GM18499 (cell line): ENCODE measurements around the gene TTC33.

Experiments
- ATAC-seq: cut with Tn5 transposase; IDR thresholded peaks from one replicate; pipeline ENCODE4 v1.9.1; 2021; ENCODE audit warnings: moderate number of reproducible peaks; ENCODE audit not compliant: insufficient read depth, unreplicated experiment

Gene TTC33

GRCh38 chr5:40780858-40781257 is 25.1 kb upstream of the TTC33 start:
- no peak for ATAC-seq

GRCh38 chr5:40780199-40780598 is 24.4 kb upstream of the TTC33 start:
- no peak for ATAC-seq

- ATAC-seq: no peak
Measured at GRCh38 chr5:40779561-40779960, 23.8 kb upstream of the TTC33 start.

GRCh38 chr5:40778133-40778532 is 22.4 kb upstream of the TTC33 start:
- ATAC-seq: no peak

- no peak for ATAC-seq
Measured at GRCh38 chr5:40776658-40776977, 20.9 kb upstream of the TTC33 start.

GRCh38 chr5:40775846-40776657 is 20.3 kb upstream of the TTC33 start:
- ATAC-seq: no peak

GRCh38 chr5:40775085-40775845 is 19.5 kb upstream of the TTC33 start:
- ATAC-seq: no peak

- ATAC-seq: no peak
Measured at GRCh38 chr5:40774623-40775022, 18.9 kb upstream of the TTC33 start.

- ATAC-seq: no peak
Measured at GRCh38 chr5:40770764-40771163, 15.0 kb upstream of the TTC33 start.

GRCh38 chr5:40762705-40763104 is 6.9 kb upstream of the TTC33 start:
- ATAC-seq: no peak

- no peak for ATAC-seq
Measured at GRCh38 chr5:40757400-40757799, 1.6 kb upstream of the TTC33 start.

- peak; percentile 80 for ATAC-seq
Measured at GRCh38 chr5:40755093-40755406, 711 bp downstream of the TTC33 start.

GRCh38 chr5:40754381-40755092 is 1.2 kb downstream of the TTC33 start:
- peak; percentile 14 for ATAC-seq

- ATAC-seq: no peak
Measured at GRCh38 chr5:40746703-40747102, 9.1 kb downstream of the TTC33 start.

- ATAC-seq: no peak
Measured at GRCh38 chr5:40743771-40744170, 12.0 kb downstream of the TTC33 start.

- no peak for ATAC-seq
Measured at GRCh38 chr5:40738502-40738901, 17.3 kb downstream of the TTC33 start.

- no peak for ATAC-seq
Measured at GRCh38 chr5:40736103-40736875, 19.5 kb downstream of the TTC33 start.

- ATAC-seq: no peak
Measured at GRCh38 chr5:40735609-40736008, 20.2 kb downstream of the TTC33 start.

- no peak for ATAC-seq
Measured at GRCh38 chr5:40734986-40735385, 20.8 kb downstream of the TTC33 start.

GRCh38 chr5:40733879-40734563 is 21.7 kb downstream of the TTC33 start:
- no peak for ATAC-seq
